IMR-90 (cell line): ENCODE data around the gene CDH15. TPM values are rescaled to one million over a fixed set of nuclear protein-coding genes. Genes with fewer than 3 reads are reported as not detected.

Source experiments
- ATAC-seq: fragments of 200-7000 bp; cut with Tn5 transposase; 2 replicates; pipeline ENCODE4 v1.9.1; 2020; ENCODE audit warnings: low read depth, mild to moderate bottlenecking, moderate library complexity
- BruUV-seq: library from RNA; stranded (reverse); fragments of 400-500 nt; replicated peaks from 2 replicates; lab custom pipeline; 2021; lab: Mats Ljungman, UMichigan
- CTCF ChIA-PET: fragments of 300-600 bp; formaldehyde crosslinking; extraction: SDS; loops from one replicate; lab custom pipeline; 2021; ENCODE audit warnings: antibody characterized with exemption; lab: Yijun Ruan, JAX
- POLR2A ChIA-PET: fragments of 300-600 bp; sonication (Branson Sonifier 250); formaldehyde crosslinking; loops from one replicate; lab custom pipeline; 2022; ENCODE audit warnings: antibody characterized with exemption; ENCODE audit not compliant: unreplicated experiment; lab: Charles Lee
- DNase-seq: peaks from one replicate; pipeline ENCODE4 v3.0.0; 2013
- H2AFZ ChIP-seq: replicated peaks from 2 replicates; pipeline ENCODE3; 2013; ENCODE audit warnings: low read length, mild to moderate bottlenecking; ENCODE audit not compliant: poor library complexity
- H2AK5ac ChIP-seq: 2 replicates; pipeline ENCODE4 v1.6.1; 2013; ENCODE audit warnings: low read depth, low read length, inconsistent platforms
- H2AK9ac ChIP-seq: replicated peaks from 2 replicates; pipeline ENCODE3; 2013; ENCODE audit warnings: mild to moderate bottlenecking, low read depth, low read length, moderate library complexity; ENCODE audit not compliant: poor library complexity
- H2BK120ac ChIP-seq: 2 replicates; pipeline ENCODE4 v1.6.1; 2013; ENCODE audit warnings: low read depth, low read length, inconsistent platforms
- H2BK15ac ChIP-seq: 3 replicates; pipeline ENCODE4 v1.6.1; 2013; ENCODE audit warnings: low read depth, low read length, inconsistent platforms
- H2BK20ac ChIP-seq: 2 replicates; pipeline ENCODE4 v1.6.1; 2013; ENCODE audit warnings: low read depth, mild to moderate bottlenecking, inconsistent platforms, low read length, moderate library complexity
- H2BK5ac ChIP-seq: 2 replicates; pipeline ENCODE4 v1.6.1; 2013; ENCODE audit warnings: mild to moderate bottlenecking, low read depth, low read length, inconsistent platforms; ENCODE audit not compliant: poor library complexity, severe bottlenecking
- H3K14ac ChIP-seq: replicated peaks from 2 replicates; pipeline ENCODE4 v1.6.1; 2013; ENCODE audit warnings: low read depth, low read length, inconsistent platforms
- H3K18ac ChIP-seq: 2 replicates; pipeline ENCODE4 v1.6.1; 2013; ENCODE audit warnings: low read depth, low read length, control low read depth
- H3K23ac ChIP-seq: 2 replicates; pipeline ENCODE4 v1.6.1; 2013; ENCODE audit warnings: low read depth, low read length, inconsistent platforms
- H3K27ac ChIP-seq: 2 replicates; pipeline ENCODE4 v1.5.1; 2013; ENCODE audit warnings: mild to moderate bottlenecking, control low read depth, low read length; ENCODE audit not compliant: insufficient read depth
- H3K27me3 ChIP-seq: 2 replicates; pipeline ENCODE4 v1.6.1; 2013; ENCODE audit warnings: low read length; ENCODE audit not compliant: control insufficient read depth, insufficient read depth
- H3K36me3 ChIP-seq: 2 replicates; pipeline ENCODE4 v1.6.1; 2013; ENCODE audit warnings: low read length, mixed read lengths; ENCODE audit not compliant: control insufficient read depth, insufficient read depth
- H3K4ac ChIP-seq: 2 replicates; pipeline ENCODE4 v1.6.1; 2013; ENCODE audit warnings: low read depth, low read length, inconsistent platforms
- H3K4me1 ChIP-seq: 2 replicates; pipeline ENCODE4 v1.6.1; 2013; ENCODE audit warnings: low read length, mixed read lengths; ENCODE audit not compliant: control insufficient read depth, insufficient read depth
- H3K4me2 ChIP-seq: 2 replicates; pipeline ENCODE4 v1.6.1; 2013; ENCODE audit warnings: low read depth, mild to moderate bottlenecking, control low read depth, low read length, moderate library complexity
- H3K4me3 ChIP-seq: 2 replicates; pipeline ENCODE4 v1.5.1; 2013; ENCODE audit warnings: low read depth, mild to moderate bottlenecking, control low read depth, low read length, moderate library complexity; ENCODE audit not compliant: insufficient read depth
- H3K56ac ChIP-seq: 2 replicates; pipeline ENCODE4 v1.6.1; 2013; ENCODE audit warnings: low read length, inconsistent platforms; ENCODE audit not compliant: insufficient read depth; ENCODE audit errors: extremely low read depth
- H3K79me1 ChIP-seq, 2 experiments: 2 replicates each; pipeline ENCODE4 v1.6.1; 2013; ENCODE audit warnings: low read length in 2 of 2, inconsistent platforms in 1 of 2, low read depth in 1 of 2
- H3K9ac ChIP-seq: 2 replicates; pipeline ENCODE4 v1.6.1; 2013; ENCODE audit warnings: low read depth, low read length, control low read depth
- H3K9me1 ChIP-seq: 2 replicates; pipeline ENCODE4 v1.6.1; 2013; ENCODE audit warnings: low read length, inconsistent platforms; ENCODE audit not compliant: insufficient read depth
- H3K9me3 ChIP-seq: 2 replicates; pipeline ENCODE4 v1.6.1; 2013; ENCODE audit warnings: low read length; ENCODE audit not compliant: control insufficient read depth, insufficient read depth
- H4K20me1 ChIP-seq: 2 replicates; pipeline ENCODE4 v1.6.1; 2013; ENCODE audit warnings: low read length, inconsistent platforms; ENCODE audit not compliant: insufficient read depth
- H4K5ac ChIP-seq: 2 replicates; pipeline ENCODE4 v1.6.1; 2013; ENCODE audit warnings: mild to moderate bottlenecking, low read depth, low read length, control low read depth
- H4K8ac ChIP-seq, 2 experiments: 2 replicates each; pipeline ENCODE4 v1.6.1; 2013; ENCODE audit warnings: low read depth in 2 of 2, low read length in 2 of 2, control low read depth in 1 of 2, inconsistent platforms in 1 of 2
- H4K91ac ChIP-seq: 2 replicates; pipeline ENCODE4 v1.6.1; 2013; ENCODE audit warnings: low read depth, low read length, inconsistent platforms; ENCODE audit not compliant: insufficient read depth
- BHLHE40 ChIP-seq: fragments of 150-350 bp; IDR thresholded peaks from 2 replicates; pipeline ENCODE4 v1.6.1; 2016; ENCODE audit warnings: mild to moderate bottlenecking, low read depth, low read length
- CEBPB ChIP-seq: IDR thresholded peaks from 2 replicates; pipeline ENCODE4 v1.6.1; 2012; ENCODE audit warnings: low read depth, low read length, improper control_type of control experiment
- FOS ChIP-seq: fragments of 150-350 bp; IDR thresholded peaks from 2 replicates; pipeline ENCODE4 v1.6.1; 2016; ENCODE audit warnings: low read depth, low read length
- MAFK ChIP-seq: IDR thresholded peaks from 2 replicates; pipeline ENCODE4 v1.6.1; 2012; ENCODE audit warnings: low read depth, low read length, improper control_type of control experiment
- POLR2A ChIP-seq: IDR thresholded peaks from 2 replicates; pipeline ENCODE4 v1.6.1; 2012; ENCODE audit warnings: mild to moderate bottlenecking, low read depth, low read length
- SMC3 ChIP-seq: fragments of 150-350 bp; IDR thresholded peaks from 2 replicates; pipeline ENCODE4 v1.6.1; 2016; ENCODE audit warnings: low read depth, mild to moderate bottlenecking, antibody characterized with exemption, low read length, moderate library complexity
- WGBS, 2 experiments: methylation state at CpG; one replicate each; pipeline versions ENCODE4 v1.1.5 to v1.1.7; 2013; ENCODE audit warnings: missing lambda C conversion rate in 2 of 2; ENCODE audit not compliant: insufficient read length in 1 of 2; ENCODE audit errors: extremely low coverage in 2 of 2; 5-methylcytosine and 5-hydroxymethylcytosine counted together
- dilution Hi-C: fragments of 300-500 bp; cut with HindIII; formaldehyde crosslinking; loops from one replicate; pipeline ENCODE4 v1.14.3; 2018; ENCODE audit warnings: low sequenced_read_pairs; ENCODE audit not compliant: unreplicated experiment
- in situ Hi-C: fragments of 300-500 bp; cut with MboI; formaldehyde crosslinking; loops from 3 replicates; pipeline ENCODE4 v1.14.3; 2019; ENCODE audit warnings: low sequenced_read_pairs, inconsistent platforms, mixed read lengths
- intact Hi-C: fragments of 100-400 bp; cut with micrococcal nuclease; formaldehyde crosslinking; loops from 2 replicates; pipeline ENCODE4 v1.10.0; 2022
- polyA plus RNA-seq, 3 experiments: library from polyadenylated mRNA; depleted of rRNA; stranded (reverse); fragments of >200 nt; gene quantifications; 2 replicates each; pipeline ENCODE4 v1.2.3, GENCODE V29; 2012; ENCODE audit warnings: low replicate concordance in 1 of 3
- total RNA-seq: library from RNA; depleted of rRNA; stranded (reverse); fragments of >200 nt; gene quantifications from 2 replicates; pipeline ENCODE4 v1.2.3, GENCODE V29; 2012

The CDH15 gene
- total and polyA plus RNA-seq, 2 of the 4 experiments (the other 2 are of a cell fraction): 0.18 to 0.62 TPM

GRCh38 chr16:89140401-89140800 lies 31.1 kb upstream of the CDH15 start:
- H3K4me1 ChIP-seq: no peaks in the 10 kb centered on the region
- H2AFZ ChIP-seq: no peak overlapping the region
- no peaks in the 10 kb centered on the region for H3K27me3 ChIP-seq
- 0 out of 4 replicates have a peak, but pooled peaks cover 0 to 2% of the 10 kb centered on the region in 2 experiments for H3K79me1 ChIP-seq
- H2BK15ac ChIP-seq: no peak overlapping the region
- H3K23ac ChIP-seq: no peak overlapping the region
- dilution Hi-C loops: no loop called here
- H3K4me3 ChIP-seq: no peak overlapping the region
- H3K56ac ChIP-seq: no peak overlapping the region
- H3K9me3 ChIP-seq: no peaks in the 10 kb centered on the region
- no peak overlapping the region for H3K4me2 ChIP-seq
- TF ChIP-seq BHLHE40 (no peak), CEBPB (no peak), SMC3 (no peak), MAFK (no peak), POLR2A (no peak), FOS (no peak)
- DNase-seq (no peak), ATAC-seq (no peak)
- no peak overlapping the region for H4K91ac ChIP-seq
- no peaks in the 10 kb centered on the region for H3K9me1 ChIP-seq
- H4K20me1 ChIP-seq: no peaks in the 10 kb centered on the region
- no peak overlapping the region for H2BK20ac ChIP-seq
- no TSS peak for BruUV-seq
- H3K18ac ChIP-seq: no peak overlapping the region
- H3K4ac ChIP-seq: no peak overlapping the region
- peaks cover 36% of the 10 kb centered on the region for H3K36me3 ChIP-seq
- in situ Hi-C loops: no loop called here
- no peak overlapping the region for H3K27ac ChIP-seq
- intact Hi-C loops: no loop called here
- H3K14ac ChIP-seq: no peak overlapping the region
- 90% methylated on average over 5 of the region's 13 CpGs; no CpG with 5 or more reads in 1 of the 2 experiments for WGBS, 2 experiments
- no peak overlapping the region for H2BK5ac ChIP-seq
- ChIA-PET CTCF (no interaction called here), POLR2A (no interaction called here)
- peak overlapping the region; percentile 65 for H2AK9ac ChIP-seq
- no peak overlapping the region for H3K9ac ChIP-seq
- H2AK5ac ChIP-seq: no peak overlapping the region
- H4K8ac ChIP-seq: no peak overlapping the region
- H4K5ac ChIP-seq: no peak overlapping the region
- H2BK120ac ChIP-seq: no peak overlapping the region
